HG03045 (cell line): ENCODE measurements around the gene SMIM5.
"Not testable (repeated sequence)": the region's sequence is repeated elsewhere in the genome, so short reads cannot be mapped to it uniquely, and the experiment has no call there.

Experiments used
- ATAC-seq: cut with Tn5 transposase; IDR thresholded peaks from one replicate; pipeline ENCODE4 v1.9.1; 2021; ENCODE audit warnings: mild to moderate bottlenecking, moderate library complexity; ENCODE audit not compliant: unreplicated experiment

The SMIM5 gene

GRCh38 chr17:75624021-75624420 is 9.2 kb upstream of the SMIM5 start:
- ATAC-seq, result no peak

- ATAC-seq, result no peak
These were observed 8.4 kb upstream of the SMIM5 start for GRCh38 chr17:75624714-75625345.

GRCh38 chr17:75625813-75626486 is 7.3 kb upstream of the SMIM5 start:
- no peak for ATAC-seq

- no peak for ATAC-seq
These were observed 6.7 kb upstream of the SMIM5 start for GRCh38 chr17:75626496-75627038.

GRCh38 chr17:75627094-75627493 is 6.1 kb upstream of the SMIM5 start:
- ATAC-seq, result no peak

- no peak for ATAC-seq
These were observed 4.8 kb upstream of the SMIM5 start for GRCh38 chr17:75628425-75628824.

GRCh38 chr17:75629157-75629556 is 4.1 kb upstream of the SMIM5 start:
- ATAC-seq, result no peak

- no peak for ATAC-seq
These were observed 2.9 kb upstream of the SMIM5 start for GRCh38 chr17:75630071-75630917.

- ATAC-seq, result no peak
These were observed 1.9 kb upstream of the SMIM5 start for GRCh38 chr17:75631353-75631752.

- no peak for ATAC-seq
These were observed 806 bp upstream of the SMIM5 start for GRCh38 chr17:75632428-75632827.

- no peak for ATAC-seq
These were observed 497 bp downstream of the SMIM5 start for GRCh38 chr17:75633486-75634375.

GRCh38 chr17:75634376-75634740 is 1.1 kb downstream of the SMIM5 start:
- no peak for ATAC-seq

- no peak for ATAC-seq
These were observed 1.7 kb downstream of the SMIM5 start for GRCh38 chr17:75634754-75635609.

- no peak for ATAC-seq
These were observed 2.5 kb downstream of the SMIM5 start for GRCh38 chr17:75635610-75636202.

- ATAC-seq, result no peak
These were observed 3.3 kb downstream of the SMIM5 start for GRCh38 chr17:75636381-75637142.

- ATAC-seq, result no peak
These were observed 3.9 kb downstream of the SMIM5 start for GRCh38 chr17:75637143-75637538.

GRCh38 chr17:75637551-75637950 is 4.3 kb downstream of the SMIM5 start:
- ATAC-seq, result no peak

- not testable (repeated sequence) for ATAC-seq
These were observed 4.8 kb downstream of the SMIM5 start for GRCh38 chr17:75638039-75638438.

- ATAC-seq, result no peak
These were observed 5.7 kb downstream of the SMIM5 start for GRCh38 chr17:75638893-75639292.
